Stimulated activated CD8-positive, alpha-beta memory T cell treated with anti-CD3 and anti-CD28 coated beads, Interleukin-12 subunit alpha, Interleukin-12 subunit beta, amount 100 ng/mL, for 1 hour (primary cell): ENCODE measurements around the gene BNC2.
"Not testable (repeated sequence)": the region's sequence is repeated elsewhere in the genome, so short reads cannot be mapped to it uniquely, and the experiment has no call there.

Experiments
- DNase-seq: peaks from one replicate; pipeline ENCODE4 v3.0.0-alpha.2; 2020; ENCODE audit warnings: low read depth

BNC2 gene

DNA sequence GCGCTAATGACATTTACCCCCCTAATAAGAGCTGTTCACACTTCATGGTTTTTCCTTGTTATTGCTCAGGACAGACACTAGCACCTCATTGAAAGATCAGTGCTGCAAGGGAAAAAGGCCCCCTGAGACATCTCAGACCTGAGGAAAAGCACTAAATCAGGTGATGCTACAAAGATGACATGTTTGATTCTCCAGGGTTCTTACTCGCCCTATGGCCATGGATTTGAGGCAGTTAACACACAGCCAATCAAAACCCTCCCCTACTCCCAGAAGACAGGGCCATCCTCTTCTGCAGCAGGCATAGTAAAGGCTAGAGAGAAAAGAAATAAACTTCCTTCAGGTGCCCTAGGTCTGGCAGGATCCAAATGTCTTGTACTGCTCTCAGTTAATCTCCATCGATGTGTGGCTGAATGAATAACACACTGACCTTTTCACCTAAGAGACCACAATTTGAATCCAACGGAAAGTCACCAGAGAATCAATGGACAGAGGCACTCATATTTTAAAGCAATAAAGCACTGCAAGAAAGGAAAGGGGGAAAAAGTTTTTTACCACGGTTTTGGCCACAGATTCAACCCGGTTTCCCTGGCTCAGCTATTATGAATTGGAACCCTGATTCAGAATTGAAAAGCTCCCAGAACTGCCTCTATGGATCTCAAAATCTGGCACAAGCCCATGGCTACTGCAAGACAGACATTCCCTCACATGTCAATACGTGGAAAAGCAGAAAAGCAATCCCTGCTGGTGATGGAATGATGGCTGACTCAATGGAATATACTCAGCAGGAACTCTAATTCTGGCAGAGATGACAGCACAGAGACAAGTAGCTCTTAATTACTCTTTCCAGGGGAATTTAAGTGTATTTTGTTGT, 329.5 kb downstream of the BNC2 start:
- no peak for DNase-seq

DNA sequence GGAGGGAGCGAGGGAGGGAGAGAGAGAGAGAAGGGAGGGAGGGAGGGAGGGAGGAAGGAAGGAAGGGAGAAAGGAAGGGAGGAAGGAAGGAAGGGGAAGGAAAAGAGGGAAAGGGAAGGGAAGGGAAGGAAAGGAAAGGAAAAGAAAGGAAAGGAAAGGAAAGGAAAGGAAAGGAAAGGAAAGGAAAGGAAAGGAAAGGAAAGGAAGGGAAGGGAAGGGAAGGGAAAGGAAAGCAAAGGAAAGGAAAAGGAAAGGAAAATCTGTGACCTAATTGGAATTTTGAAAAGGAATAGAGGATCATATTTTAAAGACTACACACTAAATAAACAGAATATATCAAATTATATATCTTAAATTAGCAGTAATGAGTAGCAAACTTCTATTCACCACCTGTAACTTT, 330.8 kb downstream of the BNC2 start:
- not testable (repeated sequence) for DNase-seq

DNA sequence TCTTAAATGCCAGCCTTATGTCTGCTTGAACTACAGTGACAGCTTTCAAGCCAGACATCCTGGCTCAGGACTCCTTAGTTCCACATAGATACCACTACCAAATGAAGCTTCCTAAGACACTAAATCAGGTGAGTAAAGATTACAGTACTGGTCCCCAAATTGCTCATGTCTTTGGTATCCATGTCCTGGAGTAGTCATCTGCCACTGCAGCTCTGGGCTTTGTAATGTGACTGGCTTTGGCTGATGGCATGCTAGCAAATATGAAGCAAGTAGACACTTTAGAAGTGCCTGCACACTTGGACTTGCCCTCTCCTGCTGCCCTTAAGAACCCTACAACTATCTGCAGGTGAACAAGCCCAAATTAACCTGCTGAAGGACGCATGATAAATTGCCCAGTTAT, 334.9 kb downstream of the BNC2 start:
- no peak for DNase-seq

DNA sequence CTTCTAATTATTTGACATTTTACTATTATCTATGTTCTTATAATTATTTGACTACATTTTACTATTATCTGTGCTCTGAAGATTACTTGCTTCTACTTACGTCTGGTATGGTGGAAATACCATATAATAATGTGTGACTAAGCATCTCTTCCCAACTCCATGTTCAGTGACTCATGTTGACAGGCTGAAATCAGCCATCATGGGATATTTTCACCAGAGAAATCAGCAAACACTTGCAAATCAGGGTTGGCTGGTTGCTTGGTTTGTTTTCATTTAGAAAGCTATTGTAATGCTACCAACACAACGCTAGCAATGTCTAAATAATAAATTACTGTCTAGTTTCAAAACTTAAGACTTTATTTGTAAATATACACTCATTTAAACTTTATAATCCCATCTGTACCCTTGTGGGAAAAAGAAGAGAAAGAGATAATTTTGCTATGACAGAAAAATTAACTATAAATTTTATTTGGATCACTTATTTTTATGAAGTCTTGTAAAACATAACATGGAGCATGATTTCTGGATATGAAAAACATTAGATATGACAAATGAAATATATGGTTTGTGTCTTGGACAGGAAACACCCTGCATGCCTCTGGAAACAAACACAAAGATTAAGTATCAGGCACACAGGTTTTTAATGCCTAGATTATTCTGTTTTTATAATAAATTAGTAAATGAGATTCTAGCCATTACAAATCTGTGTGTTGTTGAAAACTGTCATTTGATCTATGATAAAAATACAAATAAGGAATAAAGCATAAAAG, 337.6 kb downstream of the BNC2 start:
- no peak for DNase-seq

DNA sequence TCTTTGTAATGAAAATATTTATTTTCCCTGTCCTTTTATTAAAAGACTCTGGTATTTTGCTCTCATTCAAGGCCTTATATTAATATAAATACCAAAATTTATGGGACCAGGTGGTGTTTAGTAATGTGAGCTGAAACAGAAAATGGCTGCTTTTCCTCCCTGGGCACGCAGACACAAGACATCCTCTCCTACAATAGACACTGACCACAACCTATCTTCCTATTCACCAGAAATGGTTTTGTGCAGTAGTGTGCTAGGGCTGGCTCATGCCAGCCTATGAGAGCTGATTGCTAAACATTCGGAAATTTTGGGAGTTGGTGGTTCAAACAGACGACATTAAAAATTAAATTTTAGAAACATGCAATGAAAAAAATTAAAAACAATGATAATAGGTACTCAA, 338.2 kb downstream of the BNC2 start:
- DNase-seq, result no peak

DNA sequence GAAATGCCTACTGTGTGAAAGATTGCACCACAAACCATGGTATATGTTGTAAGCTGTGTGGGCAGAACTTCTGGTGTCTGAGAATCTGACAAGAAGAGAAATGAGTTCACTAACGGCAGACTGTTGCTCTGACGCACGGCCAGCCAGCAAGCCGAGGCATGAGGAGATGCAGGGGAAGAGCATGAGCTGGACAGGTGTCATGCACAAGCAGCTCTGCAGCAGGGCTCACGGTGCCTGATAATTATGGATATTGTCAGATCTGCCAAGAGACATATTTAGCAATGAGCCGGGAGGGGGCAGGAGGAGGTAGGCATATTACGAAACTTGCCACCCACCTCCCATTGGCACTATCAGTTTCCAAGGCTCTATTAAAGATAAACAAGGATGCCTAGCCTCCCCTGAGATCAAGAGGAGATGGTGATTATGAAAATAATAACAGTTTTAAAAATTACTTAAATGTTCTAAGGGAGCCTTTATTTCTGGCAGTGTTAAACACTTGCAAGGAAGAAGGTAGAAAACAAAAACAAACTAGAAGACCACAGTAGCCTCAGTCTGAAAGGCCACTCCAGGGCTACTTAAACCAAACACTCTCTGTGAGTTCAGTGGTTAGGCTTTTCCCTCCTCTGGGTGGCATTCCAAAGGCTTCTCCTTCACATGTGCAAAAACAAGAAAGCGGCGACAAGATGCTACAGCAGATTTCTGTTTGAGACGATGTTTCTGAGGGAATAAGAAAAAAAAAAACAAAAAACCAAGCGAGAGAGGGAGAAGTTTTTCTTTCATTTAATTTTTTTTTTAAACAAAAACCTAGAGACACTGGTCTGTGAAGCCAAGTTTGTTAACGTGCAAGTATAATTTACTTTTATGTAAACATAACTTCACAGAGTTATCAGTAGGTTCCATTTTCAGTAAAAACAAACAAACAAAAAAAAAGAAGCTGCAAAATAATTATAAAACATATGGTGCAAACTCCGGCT, 339.5 kb downstream of the BNC2 start:
- no peak for DNase-seq

DNA sequence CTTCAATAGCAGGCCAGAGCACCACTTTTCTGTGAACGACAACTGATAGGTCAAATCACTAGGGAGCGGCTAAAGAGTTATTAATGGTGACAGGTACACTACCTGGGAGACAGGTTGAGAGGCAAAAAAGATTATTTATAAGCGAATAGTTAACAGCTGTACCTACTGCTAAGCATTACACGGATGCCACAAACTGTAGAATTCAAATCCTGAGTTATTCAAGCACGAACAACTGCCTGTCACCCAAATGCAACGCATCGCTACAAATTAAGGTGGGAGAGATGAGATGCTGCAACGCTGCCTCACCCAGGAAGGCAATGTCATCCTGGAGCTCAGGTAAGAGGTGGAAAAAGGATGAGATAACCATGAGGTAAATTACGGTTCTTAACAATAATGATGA, 342.9 kb downstream of the BNC2 start:
- DNase-seq, result no peak

DNA sequence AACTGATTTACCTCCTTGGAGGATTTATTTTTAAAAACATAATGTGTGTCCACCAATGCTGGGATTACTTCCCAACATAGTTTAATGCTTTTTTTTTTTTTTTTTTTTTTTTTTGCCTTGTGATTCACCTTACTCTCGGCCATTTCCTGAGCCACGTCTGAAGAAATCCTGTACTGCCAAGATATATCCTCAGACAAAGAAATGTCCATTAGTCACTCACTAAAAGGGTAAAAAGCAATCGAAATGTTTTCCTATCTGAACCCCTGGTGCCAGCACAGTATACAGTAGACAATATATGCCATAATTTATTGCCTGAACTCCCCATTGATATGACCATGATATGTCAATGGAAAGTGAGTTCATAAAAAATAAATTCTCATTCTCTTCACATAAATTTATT, 344.1 kb downstream of the BNC2 start:
- no peak for DNase-seq

DNA sequence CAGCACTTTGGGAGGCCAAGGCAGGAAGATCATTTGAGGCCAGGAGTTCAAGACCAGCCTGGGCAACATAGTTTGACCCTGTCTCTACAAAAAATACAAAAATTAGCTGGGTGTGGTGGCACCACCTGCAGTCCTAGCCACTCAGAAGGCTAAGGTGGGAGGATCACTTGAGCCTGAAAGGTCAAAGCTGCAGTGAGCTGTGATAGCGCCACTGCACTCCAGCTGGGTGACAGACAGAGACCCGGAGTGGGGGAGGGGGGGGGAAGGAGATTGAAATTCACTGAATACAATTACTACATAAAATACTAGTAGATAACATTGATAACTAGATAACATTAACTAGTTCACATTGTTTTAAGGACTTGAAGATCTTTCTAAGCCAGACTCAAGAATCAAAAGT, 345.6 kb downstream of the BNC2 start:
- DNase-seq, result no peak

DNA sequence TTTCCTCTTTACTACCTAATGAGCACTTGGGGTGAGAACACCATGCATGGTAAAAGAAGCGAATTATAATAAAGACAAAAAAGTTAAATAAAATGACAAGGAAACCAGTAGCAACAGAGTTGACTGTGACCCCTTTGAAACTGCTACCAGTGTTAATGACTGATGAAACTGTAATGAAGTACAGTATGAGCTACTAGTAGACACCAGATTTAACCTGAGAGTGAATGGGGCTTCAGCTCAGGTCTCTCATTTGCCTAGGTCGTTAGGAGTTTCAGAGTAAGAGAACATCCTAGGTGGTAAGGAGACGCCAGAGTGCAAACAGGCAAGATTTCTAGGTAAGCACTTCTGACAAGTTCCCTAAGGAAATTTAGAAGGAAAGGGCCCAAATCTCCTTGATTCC, 346.4 kb downstream of the BNC2 start:
- no peak for DNase-seq

DNA sequence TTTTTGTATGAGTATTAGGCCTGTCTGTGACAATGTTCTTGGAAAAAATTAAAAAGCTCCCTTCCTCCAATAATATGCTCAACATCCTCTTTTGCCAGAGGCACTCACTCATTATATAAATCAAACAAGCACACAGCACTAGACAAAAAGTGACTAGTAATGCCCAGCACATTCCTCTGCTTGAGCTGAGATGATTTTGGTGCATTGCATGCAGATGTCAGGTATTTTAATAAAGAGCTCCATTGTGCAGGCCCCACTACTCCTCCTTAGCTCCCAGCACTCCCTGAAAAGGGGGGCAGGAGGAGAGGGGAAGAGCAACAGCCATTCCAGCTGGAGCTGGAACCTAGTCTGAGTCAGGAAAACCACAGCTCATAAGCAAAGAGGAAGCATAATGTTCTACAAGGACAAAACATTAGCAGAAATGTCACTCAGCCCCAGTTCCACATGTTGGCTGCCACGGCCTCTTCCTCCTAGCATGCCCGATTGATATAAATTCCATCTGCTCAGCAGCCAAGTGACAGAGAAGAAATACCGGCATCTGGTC, 348.5 kb downstream of the BNC2 start:
- DNase-seq, result no peak

DNA sequence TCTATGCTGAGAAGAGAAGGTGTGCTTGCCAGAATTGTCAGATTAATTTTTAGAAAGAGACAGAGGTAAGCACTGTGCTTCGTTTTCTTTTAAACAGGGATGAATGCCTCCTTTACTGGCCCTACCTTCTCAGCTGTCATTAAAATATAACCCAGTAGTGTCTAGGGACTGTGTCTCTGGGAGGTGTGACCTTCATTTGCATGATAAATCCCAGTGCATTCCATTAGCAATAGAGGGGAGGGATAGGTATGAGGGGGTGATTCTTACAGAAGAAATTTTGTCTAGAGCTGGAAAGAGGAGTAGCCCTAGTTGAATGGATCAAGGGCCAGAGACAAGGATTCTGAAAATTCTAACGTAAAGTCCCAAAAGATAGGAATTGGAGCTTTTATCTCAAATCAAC, 351.5 kb downstream of the BNC2 start:
- no peak for DNase-seq

DNA sequence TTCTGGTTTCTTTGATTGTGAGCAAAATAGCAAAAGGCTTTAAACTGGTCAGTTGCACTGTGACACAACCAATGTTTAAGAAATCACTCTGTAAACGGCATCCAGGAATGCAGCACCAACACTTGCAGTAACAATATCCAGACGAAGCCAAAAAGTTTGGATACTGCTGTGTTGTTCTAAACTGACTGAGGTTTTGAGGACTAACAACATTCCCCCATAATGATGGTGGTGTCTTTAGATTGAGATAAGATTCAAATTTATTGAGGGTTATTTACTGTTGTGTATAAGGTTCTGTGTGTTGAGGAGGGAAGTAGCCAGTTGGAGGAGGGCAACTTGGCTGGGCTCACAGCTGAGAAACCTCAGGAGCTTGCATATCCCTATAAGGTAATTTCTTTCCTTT, 353.6 kb downstream of the BNC2 start:
- DNase-seq, result no peak

DNA sequence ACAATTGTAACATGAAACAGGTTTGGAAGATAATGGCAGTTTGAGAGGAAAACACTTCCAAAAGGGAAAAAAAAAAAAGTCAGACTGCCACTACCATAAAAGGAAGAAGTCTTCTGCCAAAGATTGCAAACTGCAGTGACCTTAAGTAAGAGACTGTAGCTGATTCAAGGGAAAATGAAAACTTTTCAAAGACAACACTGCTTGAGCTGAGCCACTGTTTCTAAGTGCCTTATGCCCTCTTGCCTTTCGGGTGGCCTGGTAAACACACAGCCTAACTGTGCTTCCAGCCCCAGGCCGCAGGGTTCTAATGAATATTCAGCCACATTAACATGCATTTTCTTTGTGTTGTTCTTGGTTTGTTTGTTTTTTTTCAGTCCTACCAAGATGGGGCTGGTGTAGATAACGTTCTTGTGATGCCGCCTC, 354.6 kb downstream of the BNC2 start:
- no peak for DNase-seq

DNA sequence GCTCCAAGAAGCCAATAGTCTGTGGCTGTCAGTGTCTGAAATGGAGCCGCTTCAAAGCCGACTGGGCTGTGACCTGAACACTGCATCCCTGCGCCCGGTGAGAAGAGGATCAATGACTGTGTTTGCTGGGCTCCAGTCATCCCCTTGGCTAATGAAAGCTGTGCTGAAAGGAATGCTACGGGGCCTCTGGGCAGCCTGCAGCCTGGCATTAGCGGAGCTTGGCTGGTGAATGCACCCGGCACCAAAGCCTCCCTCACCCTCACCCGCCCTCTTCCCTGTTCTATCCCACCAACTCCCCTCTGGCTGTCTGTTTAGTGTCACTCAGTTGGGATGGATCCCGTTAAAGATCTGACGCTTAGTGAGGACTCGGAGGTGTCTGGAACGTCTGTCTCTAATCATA, 355.3 kb downstream of the BNC2 start:
- no peak for DNase-seq

DNA sequence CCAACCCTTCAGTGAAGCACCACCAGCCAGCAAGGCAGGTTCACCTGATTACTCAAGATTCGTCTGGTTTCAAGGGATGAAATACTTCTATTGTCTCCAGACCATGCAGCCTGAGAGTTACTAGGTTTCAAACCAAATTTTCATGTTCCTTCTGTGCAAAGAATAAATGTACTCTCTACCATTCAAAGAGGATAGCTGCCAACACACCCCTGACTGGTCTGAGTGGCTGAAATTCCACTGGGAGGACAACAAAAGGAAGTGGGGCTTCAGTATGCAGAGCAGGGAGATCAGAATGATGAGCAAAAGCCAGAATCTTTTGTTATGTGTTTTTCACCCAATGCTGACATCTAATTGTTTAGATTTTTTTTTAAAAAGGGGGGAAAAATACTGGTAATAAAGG, 356.3 kb downstream of the BNC2 start:
- no peak for DNase-seq

DNA sequence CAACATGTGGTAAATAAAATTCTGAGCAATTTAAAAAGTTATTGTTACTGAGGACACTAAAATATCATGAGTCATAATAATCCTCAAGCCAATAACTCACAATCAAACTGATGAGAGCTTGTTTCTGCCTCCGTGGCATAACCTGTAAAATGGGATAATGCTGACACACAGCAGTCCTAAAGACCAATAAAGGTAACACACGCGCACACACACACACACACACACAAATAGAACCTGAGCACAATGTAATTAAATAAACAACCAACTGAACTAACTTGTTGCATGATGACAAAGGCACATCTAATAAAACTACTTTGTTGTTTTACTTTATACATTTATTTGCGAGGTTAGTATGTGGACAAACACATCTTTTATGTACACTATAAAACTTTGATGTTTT, 358.2 kb downstream of the BNC2 start:
- DNase-seq, result no peak

DNA sequence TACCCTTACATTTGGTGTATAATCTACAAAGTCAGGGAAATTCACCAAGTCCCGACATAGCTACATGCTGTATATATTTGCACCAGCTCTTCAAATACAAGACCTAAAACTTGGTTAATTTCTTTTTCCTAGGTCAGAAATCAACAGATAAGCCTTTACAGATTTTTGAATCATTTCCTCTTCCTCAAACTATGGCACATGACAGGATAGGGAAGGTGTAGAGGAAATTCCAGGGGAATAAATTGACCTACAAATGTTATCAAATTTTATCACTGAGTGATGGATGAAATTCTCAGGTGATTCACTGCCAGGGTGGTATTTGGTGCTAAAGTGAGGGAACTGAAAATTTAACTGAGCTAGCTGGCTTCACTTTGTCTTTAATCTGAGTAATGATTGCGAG, 360.0 kb downstream of the BNC2 start:
- no peak for DNase-seq

DNA sequence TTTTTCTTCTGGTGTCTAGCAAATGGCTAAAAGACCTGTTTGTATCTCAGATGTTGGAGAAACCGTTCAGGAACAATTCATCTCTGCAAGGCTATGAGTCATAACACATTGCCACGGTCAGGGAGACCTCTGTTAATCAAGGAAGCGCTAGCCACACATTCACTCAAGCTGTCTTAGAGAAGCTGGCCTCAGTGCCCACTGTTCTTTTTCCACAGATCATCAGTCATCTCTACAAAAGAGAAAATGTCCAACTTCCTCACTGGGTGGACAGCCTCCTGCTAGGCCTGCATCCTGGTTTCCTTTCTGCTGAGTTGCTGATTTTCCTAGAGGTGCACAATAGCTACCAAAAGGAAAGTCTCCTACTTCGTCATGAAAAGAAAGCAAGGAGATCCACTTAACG, 360.5 kb downstream of the BNC2 start:
- no peak for DNase-seq

DNA sequence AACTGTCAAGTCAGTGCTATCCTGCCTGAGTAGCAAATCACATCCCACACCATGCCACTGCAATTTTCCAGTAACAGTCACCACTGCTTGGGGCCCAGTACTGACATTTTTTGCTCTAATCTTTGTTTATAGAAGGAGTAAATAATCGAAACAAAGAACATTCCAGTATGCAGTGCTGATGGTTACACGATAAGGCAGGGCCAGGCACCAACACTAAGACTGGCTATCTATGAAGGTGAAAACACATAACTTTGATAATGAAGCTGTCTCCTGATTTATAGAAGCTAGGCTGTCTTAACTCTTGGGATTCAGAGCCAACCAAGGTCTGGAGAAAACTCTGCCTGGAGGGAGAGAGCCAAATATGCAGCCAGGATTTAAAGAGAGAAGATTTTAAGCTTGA, 365.3 kb downstream of the BNC2 start:
- DNase-seq, result no peak

DNA sequence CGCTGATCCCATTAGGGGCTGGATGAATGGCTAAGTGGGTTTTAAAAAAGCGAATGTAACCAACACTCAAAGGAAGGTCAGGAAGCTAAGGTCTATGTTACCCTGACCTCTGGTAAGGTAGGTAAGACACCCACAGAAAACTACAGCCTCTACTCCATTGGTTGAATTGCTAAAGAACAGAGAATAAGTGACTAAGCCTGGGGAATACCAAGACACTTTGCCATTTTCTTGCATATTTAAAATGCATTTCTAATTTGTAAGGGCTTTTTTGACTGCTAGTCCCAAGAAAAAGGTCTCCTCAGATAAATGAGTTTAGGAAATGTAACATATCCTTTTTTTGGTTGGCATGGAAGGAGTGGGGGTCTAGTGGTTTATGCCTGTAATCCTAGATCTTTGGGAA, 368.7 kb downstream of the BNC2 start:
- DNase-seq, result no peak

DNA sequence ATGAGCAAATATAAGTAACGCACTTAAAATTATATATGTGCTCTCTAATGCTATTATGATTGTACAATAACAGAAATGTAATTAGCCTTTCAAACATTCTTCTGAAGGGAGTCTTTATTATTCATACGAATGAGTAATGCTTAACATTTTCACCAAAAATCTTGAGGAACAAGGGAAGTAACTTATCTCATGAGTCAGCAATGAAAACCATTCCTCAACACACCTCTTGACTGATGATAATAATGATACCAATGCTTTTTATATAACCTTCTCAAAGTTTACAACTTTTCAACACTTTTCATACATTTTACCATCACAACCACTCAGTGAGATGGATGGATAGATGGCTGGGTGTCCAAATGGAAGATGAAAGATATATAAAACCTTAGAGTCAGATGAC, 369.3 kb downstream of the BNC2 start:
- DNase-seq, result no peak
